ENCODE data around the gene TMEM14C.
"Not testable (repeated sequence)": the region's sequence is repeated elsewhere in the genome, so short reads cannot be mapped to it uniquely, and the experiment has no call there.

Gene TMEM14C

GRCh38 chr6:10722820-10723566 is at the start of gene TMEM14C:
Gene TMEM14C, plus strand, starts transcription at chr6:10723070. Its CDS starts 1,544 bp downstream, at chr6:10724614.
- peak; percentile 95 for FAIRE-seq

- FAIRE-seq, result no peak
Measured at GRCh38 chr6:10676403-10676802, 46.5 kb upstream of the TMEM14C start.

GRCh38 chr6:10678456-10678855 is 44.4 kb upstream of the TMEM14C start:
- no peak for FAIRE-seq

- no peak for FAIRE-seq
Measured at GRCh38 chr6:10681795-10682194, 41.1 kb upstream of the TMEM14C start.

GRCh38 chr6:10682355-10682988 is 40.4 kb upstream of the TMEM14C start:
- no peak for FAIRE-seq

- no peak for FAIRE-seq
Measured at GRCh38 chr6:10684618-10685017, 38.3 kb upstream of the TMEM14C start.

- FAIRE-seq, result no peak
Measured at GRCh38 chr6:10685092-10685915, 37.6 kb upstream of the TMEM14C start.

- FAIRE-seq, result no peak
Measured at GRCh38 chr6:10686901-10687300, 36.0 kb upstream of the TMEM14C start.

- FAIRE-seq, result no peak
Measured at GRCh38 chr6:10687582-10687981, 35.3 kb upstream of the TMEM14C start.

GRCh38 chr6:10690651-10691445 is 32.0 kb upstream of the TMEM14C start:
- FAIRE-seq, result no peak

GRCh38 chr6:10692965-10693538 is 29.8 kb upstream of the TMEM14C start:
- FAIRE-seq, result no peak

- FAIRE-seq, result peak; percentile 86
Measured at GRCh38 chr6:10694302-10695085, 28.4 kb upstream of the TMEM14C start, which contains the start of the genes C6orf52 and PAK1IP1. Gene C6orf52, minus strand, starts transcription at chr6:10694616. Its CDS starts 7,066 bp downstream, at chr6:10687550. Gene PAK1IP1, plus strand, starts transcription at chr6:10694972. Its CDS starts 14 bp downstream, at chr6:10694986.

GRCh38 chr6:10695086-10695657 is 27.7 kb upstream of the TMEM14C start:
- no peak for FAIRE-seq

GRCh38 chr6:10696655-10697054 is 26.2 kb upstream of the TMEM14C start:
- no peak for FAIRE-seq

GRCh38 chr6:10713962-10714361 is 8.9 kb upstream of the TMEM14C start:
- FAIRE-seq, result no peak

GRCh38 chr6:10719296-10719963 is 3.4 kb upstream of the TMEM14C start:
- no peak for FAIRE-seq

- FAIRE-seq, result no peak
Measured at GRCh38 chr6:10719964-10720264, 3.0 kb upstream of the TMEM14C start.

- no peak for FAIRE-seq
Measured at GRCh38 chr6:10720265-10720959, 2.5 kb upstream of the TMEM14C start.

- not testable (repeated sequence) for FAIRE-seq
Measured at GRCh38 chr6:10720960-10721849, 1.7 kb upstream of the TMEM14C start.

Measured in G401.6 (cell line).